K562 (cell line): ENCODE results near the gene LAGE3. TPM values are rescaled to one million over a fixed set of nuclear protein-coding genes. Genes with fewer than 3 reads are reported as not detected.
A peak's percentile ranks its signal among the peaks of the same experiment; 100 is the strongest.

Source experiments
- CHD4 ChIP-seq: fragments of 200-600 bp; sonication (generic); IDR thresholded peaks from 3 replicates; pipeline ENCODE4 v1.6.1; 2012; ENCODE audit warnings: low read depth, mild to moderate bottlenecking, mixed read lengths, low read length, inconsistent platforms; ENCODE audit not compliant: insufficient read depth, insufficient replicate concordance, poor library complexity, severe bottlenecking
- CXXC5 ChIP-seq: fragments of 250-450 bp; sonication (Bioruptor Pico); IDR thresholded peaks from 2 replicates; pipeline ENCODE4 v1.8.0; 2022; ENCODE audit warnings: inconsistent platforms, mild to moderate bottlenecking, moderate library complexity
- ETV5 ChIP-seq: sonication (generic); formaldehyde crosslinking; IDR thresholded peaks from 2 replicates; pipeline ENCODE4 v1.4.0; 2020; ENCODE audit warnings: low read depth, mild to moderate bottlenecking, missing genetic modification reagents
- ETV6 ChIP-seq, 3 experiments: fragments of 150-350 bp in 1 of 3; sonication (generic) in 1 of 3; formaldehyde crosslinking in 1 of 3; IDR thresholded peaks; 2 replicates each; pipeline versions ENCODE4 v1.6.1 to v1.8.0; 2014 to 2022; ENCODE audit warnings: borderline replicate concordance in 2 of 3, low read depth in 2 of 3, antibody characterized with exemption in 1 of 3, low read length in 1 of 3, mild to moderate bottlenecking in 1 of 3, missing genetic modification reagents in 1 of 3
- polyA plus RNA-seq, 8 experiments: library from polyadenylated mRNA; depleted of rRNA in 4 of 8; stranded (reverse) in 5 of 8; unstranded in 3 of 8; fragments of >200 nt; fragmentation: Nextera tagmentation in 2 of 8; fragmentation: Illumina TruSeq in 1 of 8; extraction: Ambion mirVana in 2 of 8; extraction: Trizol in 1 of 8; gene quantifications; 2 replicates each; pipeline versions ENCODE4 v1.2.1 to v1.2.3, GENCODE V29; 2011 to 2014; ENCODE audit warnings: inconsistent platforms in 1 of 8, missing spikeins in 1 of 8
- total RNA-seq, 7 experiments: library from RNA; depleted of rRNA in 6 of 7; stranded (reverse); fragments of >200 nt in 6 of 7; fragmentation: Illumina TruSeq in 2 of 7; extraction: Trizol in 2 of 7; gene quantifications; 2 replicates each; pipeline versions ENCODE4 v1.2.1 to v1.2.3, GENCODE V29; 2011 to 2021; ENCODE audit warnings: low replicate concordance in 1 of 7
- TF ChIP-seq, protein P1 (sequence below): conservative IDR thresholded peaks from 2 replicates; pipeline ENCODE4 v1.6.1; 2011; ENCODE audit warnings: low read depth, mild to moderate bottlenecking, low read length; ENCODE audit not compliant: control insufficient read depth
- TF ChIP-seq, protein P2 (sequence below): sonication (generic); formaldehyde crosslinking; IDR thresholded peaks from 2 replicates; pipeline ENCODE4 v1.8.0; 2023; ENCODE audit warnings: mild to moderate bottlenecking, missing genetic modification reagents
- TF ChIP-seq, protein P3 (sequence below): fragments of 450-650 bp; conservative IDR thresholded peaks from 2 replicates; pipeline ENCODE4 v1.6.1; 2016; ENCODE audit warnings: missing genetic modification characterization, low read depth, mild to moderate bottlenecking, missing compliant biosample characterization, moderate library complexity
- TF ChIP-seq, protein P4 (sequence below): fragments of 450-650 bp; formaldehyde crosslinking; IDR thresholded peaks from 2 replicates; pipeline ENCODE4 v1.4.0; 2020; ENCODE audit warnings: mild to moderate bottlenecking, moderate library complexity
- TF ChIP-seq, protein P5 (sequence below), 2 experiments: fragments of 450-650 bp in 1 of 2; sonication (generic) in 1 of 2; formaldehyde crosslinking in 1 of 2; IDR thresholded peaks; 2 replicates each; pipeline versions ENCODE4 v1.7.1 to v1.9.0; 2016 to 2022; ENCODE audit warnings: inconsistent platforms in 1 of 2, mild to moderate bottlenecking in 1 of 2, missing genetic modification reagents in 1 of 2

Gene LAGE3
- total and polyA plus RNA-seq, 9 of the 15 experiments (the other 6 are each of a cell fraction or from before 2014, with no cell fraction given): 28.2 to 125 (median 35.8) TPM

DNA sequence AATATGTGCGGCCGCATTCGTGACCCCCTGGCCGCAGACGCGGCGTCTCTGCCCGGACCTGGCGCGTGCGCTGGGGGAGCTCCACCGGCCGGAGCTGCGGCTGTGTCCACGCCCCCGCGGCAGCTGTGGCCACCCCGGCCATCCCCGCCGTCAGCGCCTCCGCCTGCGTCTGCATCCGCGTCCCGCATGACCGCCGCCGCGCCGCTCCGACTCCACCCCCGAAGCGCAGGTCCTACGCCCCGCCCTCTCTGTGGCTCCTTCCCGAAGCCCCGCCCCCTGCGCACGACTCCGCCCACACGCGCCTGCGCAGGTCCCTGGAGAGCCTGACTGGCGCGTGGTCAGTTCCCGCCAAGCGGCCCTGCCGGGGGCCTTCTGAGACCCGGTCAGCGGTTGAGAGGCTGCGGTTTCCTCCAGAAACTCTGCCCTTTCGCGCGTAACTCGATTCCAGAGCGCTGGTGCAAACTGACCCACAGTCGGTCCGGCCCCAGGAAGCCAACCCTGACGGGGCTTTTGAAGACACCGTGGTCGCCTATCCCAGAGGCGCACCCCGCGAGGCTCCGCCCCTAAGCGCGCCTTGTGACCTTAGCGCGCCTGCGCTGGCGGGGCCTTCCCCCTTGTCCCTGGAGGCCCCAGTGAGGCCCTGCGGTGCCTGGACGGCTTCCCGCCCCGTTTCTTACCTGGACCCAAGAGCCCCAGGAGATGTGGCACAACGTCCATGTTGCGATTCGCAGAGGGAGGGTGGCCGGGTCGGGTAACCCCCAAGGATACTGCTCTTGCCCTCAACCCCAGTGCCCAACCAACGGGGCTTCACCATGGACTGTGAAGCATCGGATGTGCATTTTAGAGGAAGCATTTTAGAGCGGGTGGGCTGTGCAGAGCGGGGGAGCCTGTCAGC, at the start of gene LAGE3 (continued):
- TF ChIP-seq, protein P1, sequence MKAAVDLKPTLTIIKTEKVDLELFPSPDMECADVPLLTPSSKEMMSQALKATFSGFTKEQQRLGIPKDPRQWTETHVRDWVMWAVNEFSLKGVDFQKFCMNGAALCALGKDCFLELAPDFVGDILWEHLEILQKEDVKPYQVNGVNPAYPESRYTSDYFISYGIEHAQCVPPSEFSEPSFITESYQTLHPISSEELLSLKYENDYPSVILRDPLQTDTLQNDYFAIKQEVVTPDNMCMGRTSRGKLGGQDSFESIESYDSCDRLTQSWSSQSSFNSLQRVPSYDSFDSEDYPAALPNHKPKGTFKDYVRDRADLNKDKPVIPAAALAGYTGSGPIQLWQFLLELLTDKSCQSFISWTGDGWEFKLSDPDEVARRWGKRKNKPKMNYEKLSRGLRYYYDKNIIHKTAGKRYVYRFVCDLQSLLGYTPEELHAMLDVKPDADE: peak; percentile 82
- TF ChIP-seq CXXC5 (CRISPR knock-in tag): peak; percentile 90
- TF ChIP-seq, protein P2, sequence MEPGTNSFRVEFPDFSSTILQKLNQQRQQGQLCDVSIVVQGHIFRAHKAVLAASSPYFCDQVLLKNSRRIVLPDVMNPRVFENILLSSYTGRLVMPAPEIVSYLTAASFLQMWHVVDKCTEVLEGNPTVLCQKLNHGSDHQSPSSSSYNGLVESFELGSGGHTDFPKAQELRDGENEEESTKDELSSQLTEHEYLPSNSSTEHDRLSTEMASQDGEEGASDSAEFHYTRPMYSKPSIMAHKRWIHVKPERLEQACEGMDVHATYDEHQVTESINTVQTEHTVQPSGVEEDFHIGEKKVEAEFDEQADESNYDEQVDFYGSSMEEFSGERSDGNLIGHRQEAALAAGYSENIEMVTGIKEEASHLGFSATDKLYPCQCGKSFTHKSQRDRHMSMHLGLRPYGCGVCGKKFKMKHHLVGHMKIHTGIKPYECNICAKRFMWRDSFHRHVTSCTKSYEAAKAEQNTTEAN (CRISPR knock-in tag): no peak
- TF ChIP-seq, protein P3, sequence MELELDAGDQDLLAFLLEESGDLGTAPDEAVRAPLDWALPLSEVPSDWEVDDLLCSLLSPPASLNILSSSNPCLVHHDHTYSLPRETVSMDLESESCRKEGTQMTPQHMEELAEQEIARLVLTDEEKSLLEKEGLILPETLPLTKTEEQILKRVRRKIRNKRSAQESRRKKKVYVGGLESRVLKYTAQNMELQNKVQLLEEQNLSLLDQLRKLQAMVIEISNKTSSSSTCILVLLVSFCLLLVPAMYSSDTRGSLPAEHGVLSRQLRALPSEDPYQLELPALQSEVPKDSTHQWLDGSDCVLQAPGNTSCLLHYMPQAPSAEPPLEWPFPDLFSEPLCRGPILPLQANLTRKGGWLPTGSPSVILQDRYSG: no peak
- TF ChIP-seq CHD4: no peak
- TF ChIP-seq, protein P4, sequence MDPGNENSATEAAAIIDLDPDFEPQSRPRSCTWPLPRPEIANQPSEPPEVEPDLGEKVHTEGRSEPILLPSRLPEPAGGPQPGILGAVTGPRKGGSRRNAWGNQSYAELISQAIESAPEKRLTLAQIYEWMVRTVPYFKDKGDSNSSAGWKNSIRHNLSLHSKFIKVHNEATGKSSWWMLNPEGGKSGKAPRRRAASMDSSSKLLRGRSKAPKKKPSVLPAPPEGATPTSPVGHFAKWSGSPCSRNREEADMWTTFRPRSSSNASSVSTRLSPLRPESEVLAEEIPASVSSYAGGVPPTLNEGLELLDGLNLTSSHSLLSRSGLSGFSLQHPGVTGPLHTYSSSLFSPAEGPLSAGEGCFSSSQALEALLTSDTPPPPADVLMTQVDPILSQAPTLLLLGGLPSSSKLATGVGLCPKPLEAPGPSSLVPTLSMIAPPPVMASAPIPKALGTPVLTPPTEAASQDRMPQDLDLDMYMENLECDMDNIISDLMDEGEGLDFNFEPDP (CRISPR knock-in tag): no peak
- TF ChIP-seq ETV6 (IDR thresholded peaks at IDR 0.05; ENCODE audit: borderline replicate concordance in 1 of 2, low read depth in 2 of 2, low read length in 1 of 2): no peak
- TF ChIP-seq ETV6 (CRISPR knock-in tag; IDR thresholded peaks at IDR 0.05; ENCODE audit: borderline replicate concordance): no peak
- TF ChIP-seq ETV5: no peak
- TF ChIP-seq, protein P5, sequence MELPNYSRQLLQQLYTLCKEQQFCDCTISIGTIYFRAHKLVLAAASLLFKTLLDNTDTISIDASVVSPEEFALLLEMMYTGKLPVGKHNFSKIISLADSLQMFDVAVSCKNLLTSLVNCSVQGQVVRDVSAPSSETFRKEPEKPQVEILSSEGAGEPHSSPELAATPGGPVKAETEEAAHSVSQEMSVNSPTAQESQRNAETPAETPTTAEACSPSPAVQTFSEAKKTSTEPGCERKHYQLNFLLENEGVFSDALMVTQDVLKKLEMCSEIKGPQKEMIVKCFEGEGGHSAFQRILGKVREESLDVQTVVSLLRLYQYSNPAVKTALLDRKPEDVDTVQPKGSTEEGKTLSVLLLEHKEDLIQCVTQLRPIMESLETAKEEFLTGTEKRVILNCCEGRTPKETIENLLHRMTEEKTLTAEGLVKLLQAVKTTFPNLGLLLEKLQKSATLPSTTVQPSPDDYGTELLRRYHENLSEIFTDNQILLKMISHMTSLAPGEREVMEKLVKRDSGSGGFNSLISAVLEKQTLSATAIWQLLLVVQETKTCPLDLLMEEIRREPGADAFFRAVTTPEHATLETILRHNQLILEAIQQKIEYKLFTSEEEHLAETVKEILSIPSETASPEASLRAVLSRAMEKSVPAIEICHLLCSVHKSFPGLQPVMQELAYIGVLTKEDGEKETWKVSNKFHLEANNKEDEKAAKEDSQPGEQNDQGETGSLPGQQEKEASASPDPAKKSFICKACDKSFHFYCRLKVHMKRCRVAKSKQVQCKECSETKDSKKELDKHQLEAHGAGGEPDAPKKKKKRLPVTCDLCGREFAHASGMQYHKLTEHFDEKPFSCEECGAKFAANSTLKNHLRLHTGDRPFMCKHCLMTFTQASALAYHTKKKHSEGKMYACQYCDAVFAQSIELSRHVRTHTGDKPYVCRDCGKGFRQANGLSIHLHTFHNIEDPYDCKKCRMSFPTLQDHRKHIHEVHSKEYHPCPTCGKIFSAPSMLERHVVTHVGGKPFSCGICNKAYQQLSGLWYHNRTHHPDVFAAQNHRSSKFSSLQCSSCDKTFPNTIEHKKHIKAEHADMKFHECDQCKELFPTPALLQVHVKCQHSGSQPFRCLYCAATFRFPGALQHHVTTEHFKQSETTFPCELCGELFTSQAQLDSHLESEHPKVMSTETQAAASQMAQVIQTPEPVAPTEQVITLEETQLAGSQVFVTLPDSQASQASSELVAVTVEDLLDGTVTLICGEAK (IDR thresholded peaks at IDR 0.05): no peak
- TF ChIP-seq, protein P5 (CRISPR knock-in tag; IDR thresholded peaks at IDR 0.05): no peak
